WTC11 (cell line): ENCODE results near the gene SAPCD2. TPM values are rescaled to one million over a fixed set of nuclear protein-coding genes. Genes with fewer than 3 reads are reported as not detected.

Experiments used
- ATAC-seq: fragments of 200-7000 bp; cut with Tn5 transposase; 2 replicates; pipeline ENCODE4 v1.10.0; 2021; ENCODE audit warnings: mild to moderate bottlenecking, moderate library complexity
- CTCF ChIA-PET: fragments of 300-600 bp; sonication (Branson Sonifier 250); formaldehyde crosslinking; loops from one replicate; lab custom pipeline; 2021; ENCODE audit warnings: antibody characterized with exemption; lab: Charles Lee
- POLR2A ChIA-PET: fragments of 350-600 bp; sonication (Branson Sonifier 250); formaldehyde crosslinking; loops from one replicate; lab custom pipeline; 2021; ENCODE audit warnings: antibody characterized with exemption; lab: Charles Lee
- DNase-seq: peaks from one replicate; pipeline ENCODE4 v3.0.0; 2021; ENCODE audit warnings: low spot score
- H3K27ac Mint-ChIP-seq: 2 replicates; pipeline ENCODE4 v1.8.0; 2021; ENCODE audit warnings: mixed read lengths
- H3K27me3 Mint-ChIP-seq: 2 replicates; pipeline ENCODE4 v1.8.0; 2021; ENCODE audit warnings: low read depth, mild to moderate bottlenecking, moderate library complexity, mixed read lengths
- H3K36me3 Mint-ChIP-seq: 2 replicates; pipeline ENCODE4 v1.8.0; 2021; ENCODE audit warnings: mixed read lengths
- H3K4me1 Mint-ChIP-seq: 2 replicates; pipeline ENCODE4 v1.8.0; 2022; ENCODE audit warnings: mixed read lengths
- H3K4me3 Mint-ChIP-seq: 2 replicates; pipeline ENCODE4 v1.8.0; 2021; ENCODE audit warnings: mild to moderate bottlenecking, moderate library complexity, mixed read lengths
- H3K9me3 Mint-ChIP-seq: 2 replicates; pipeline ENCODE4 v1.8.0; 2021; ENCODE audit warnings: mixed read lengths
- CBFB ChIP-seq: sonication (generic); formaldehyde crosslinking; IDR thresholded peaks from 2 replicates; pipeline ENCODE4 v1.8.1; 2022; ENCODE audit warnings: mild to moderate bottlenecking, low read depth, missing genetic modification reagents
- CDX4 ChIP-seq: fragments of 250-450 bp; sonication (Bioruptor Pico); IDR thresholded peaks from 2 replicates; pipeline ENCODE4 v1.9.0; 2021; ENCODE audit warnings: moderate library complexity, mild to moderate bottlenecking, inconsistent platforms, borderline replicate concordance
- E2F5 ChIP-seq: sonication (generic); formaldehyde crosslinking; IDR thresholded peaks from 2 replicates; pipeline ENCODE4 v1.8.1; 2022; ENCODE audit warnings: mild to moderate bottlenecking, moderate library complexity, missing genetic modification reagents
- ERG ChIP-seq: fragments of 250-450 bp; sonication (Bioruptor Pico); IDR thresholded peaks from 2 replicates; pipeline ENCODE4 v1.8.0; 2021; ENCODE audit warnings: mild to moderate bottlenecking
- ESRRA ChIP-seq: sonication (generic); formaldehyde crosslinking; IDR thresholded peaks from 2 replicates; pipeline ENCODE4 v1.8.1; 2022; ENCODE audit warnings: mild to moderate bottlenecking, missing genetic modification reagents, borderline replicate concordance
- FOXK1 ChIP-seq: sonication (generic); formaldehyde crosslinking; IDR thresholded peaks from 2 replicates; pipeline ENCODE4 v1.8.0; 2022; ENCODE audit warnings: mild to moderate bottlenecking, moderate library complexity, missing genetic modification reagents
- GTF2I ChIP-seq: fragments of 250-450 bp; sonication (Bioruptor Pico); conservative IDR thresholded peaks from 2 replicates; pipeline ENCODE4 v1.4.0; 2021; ENCODE audit warnings: mild to moderate bottlenecking
- HMGA2 ChIP-seq: fragments of 250-450 bp; sonication (Bioruptor Pico); IDR thresholded peaks from 2 replicates; pipeline ENCODE4 v1.4.0; 2021; ENCODE audit warnings: mild to moderate bottlenecking, moderate library complexity
- IRF1 ChIP-seq: sonication (generic); formaldehyde crosslinking; IDR thresholded peaks from 2 replicates; pipeline ENCODE4 v1.8.0; 2023; ENCODE audit warnings: missing genetic modification reagents
- JUN ChIP-seq: sonication (generic); formaldehyde crosslinking; IDR thresholded peaks from 2 replicates; pipeline ENCODE4 v1.8.0; 2023; ENCODE audit warnings: mild to moderate bottlenecking, missing genetic modification reagents
- MXD4 ChIP-seq: fragments of 250-450 bp; sonication (Bioruptor Pico); IDR thresholded peaks from 2 replicates; pipeline ENCODE4 v1.8.0; 2021; ENCODE audit warnings: mild to moderate bottlenecking, moderate library complexity, borderline replicate concordance
- NR2C2 ChIP-seq: sonication (generic); formaldehyde crosslinking; IDR thresholded peaks from 2 replicates; pipeline ENCODE4 v1.8.0; 2022; ENCODE audit warnings: mild to moderate bottlenecking, missing genetic modification reagents
- OVOL2 ChIP-seq: fragments of 250-450 bp; sonication (Bioruptor Pico); IDR thresholded peaks from 2 replicates; pipeline ENCODE4 v1.9.0; 2021; ENCODE audit warnings: mild to moderate bottlenecking, borderline replicate concordance
- RELA ChIP-seq: sonication (generic); formaldehyde crosslinking; IDR thresholded peaks from 2 replicates; pipeline ENCODE4 v1.8.1; 2022; ENCODE audit warnings: missing genetic modification reagents, mild to moderate bottlenecking, borderline replicate concordance
- SMAD4 ChIP-seq: sonication (generic); formaldehyde crosslinking; IDR thresholded peaks from 2 replicates; pipeline ENCODE4 v1.8.0; 2022; ENCODE audit warnings: mild to moderate bottlenecking, missing genetic modification reagents
- TEAD4 ChIP-seq: sonication (generic); formaldehyde crosslinking; IDR thresholded peaks from 2 replicates; pipeline ENCODE4 v1.8.0; 2022; ENCODE audit warnings: mild to moderate bottlenecking, missing genetic modification reagents
- USF2 ChIP-seq: sonication (generic); formaldehyde crosslinking; IDR thresholded peaks from 2 replicates; pipeline ENCODE4 v1.8.1; 2023; ENCODE audit warnings: mild to moderate bottlenecking, missing genetic modification reagents, moderate library complexity
- ZBTB21 ChIP-seq: sonication (generic); formaldehyde crosslinking; IDR thresholded peaks from 2 replicates; pipeline ENCODE4 v1.8.1; 2023; ENCODE audit warnings: mild to moderate bottlenecking, missing genetic modification reagents, borderline replicate concordance
- ZNF121 ChIP-seq: sonication (generic); formaldehyde crosslinking; IDR thresholded peaks from 2 replicates; pipeline ENCODE4 v1.8.0; 2023; ENCODE audit warnings: missing genetic modification reagents
- ZNF281 ChIP-seq: sonication (generic); formaldehyde crosslinking; IDR thresholded peaks from 2 replicates; pipeline ENCODE4 v1.8.0; 2023; ENCODE audit warnings: mild to moderate bottlenecking, missing genetic modification reagents
- ZNF425 ChIP-seq: fragments of 250-450 bp; sonication (Bioruptor Pico); conservative IDR thresholded peaks from 2 replicates; pipeline ENCODE4 v1.9.0; 2021; ENCODE audit warnings: mild to moderate bottlenecking
- total RNA-seq: library from RNA; stranded (reverse); gene quantifications from 3 replicates; pipeline ENCODE4 v1.2.3, GENCODE V29; 2021

The SAPCD2 gene
- total RNA-seq, 1 experiment from 2014 or later: 67.0 TPM

- no peak for TF ChIP-seq CBFB
- TF ChIP-seq HMGA2 (CRISPR knock-in tag): no peak
- TF ChIP-seq TEAD4 (CRISPR knock-in tag): no peak
- TF ChIP-seq ZNF281 (CRISPR knock-in tag): no peak
- TF ChIP-seq, all 79 proteins: peak for 0
These were observed 52.4 kb downstream of the SAPCD2 start (continued) for GRCh38 chr9:137017791-137018497.

GRCh38 chr9:137017071-137017470 is 53.3 kb downstream of the SAPCD2 start:
- CTCF ChIA-PET: interaction anchor here (1.4 to 2.0 kb wide), 2 partner anchors 12 to 69 kb away, joined by 3 to 12 read pairs; no protein-coding TSS in a partner anchor
- ATAC-seq: no peak
- H3K9me3 Mint-ChIP-seq: no peaks in the 10 kb centered on the region

GRCh38 chr9:137016436-137016835 is 53.9 kb downstream of the SAPCD2 start:
- H3K27me3 Mint-ChIP-seq: no peaks in the 10 kb centered on the region
- TF ChIP-seq FOXK1 (CRISPR knock-in tag) (no peak), CDX4 (CRISPR knock-in tag) (no peak), SMAD4 (no peak), GTF2I (no peak), OVOL2 (no peak), ZBTB21 (no peak), NR2C2 (CRISPR knock-in tag) (no peak)
- H3K9me3 Mint-ChIP-seq: no peaks in the 10 kb centered on the region
- no peak overlapping the region for H3K4me3 Mint-ChIP-seq
- no peak overlapping the region for H3K27ac Mint-ChIP-seq
- H3K36me3 Mint-ChIP-seq: peaks cover 9% of the 10 kb centered on the region
- ATAC-seq (no peak), DNase-seq (no peak)
- ChIA-PET CTCF (interaction anchor here (2.0 kb wide), 1 partner anchor 13 kb away, joined by 12 read pairs; no protein-coding TSS in a partner anchor), POLR2A (no interaction called here)
- H3K4me1 Mint-ChIP-seq: no peaks in the 10 kb centered on the region

More at GRCh38 chr9:137017071-137017470, 53.3 kb downstream of the SAPCD2 start:
- Mint-ChIP-seq H3K4me3 (no peak overlapping the region), H3K27ac (no peak overlapping the region), H3K4me1 (no peaks in the 10 kb centered on the region), H3K27me3 (no peaks in the 10 kb centered on the region), H3K36me3 (peaks cover 9% of the 10 kb centered on the region)
- POLR2A ChIA-PET: no interaction called here
- DNase-seq: no peak
- no peak for TF ChIP-seq MXD4 (CRISPR knock-in tag)
- TF ChIP-seq RELA (CRISPR knock-in tag): no peak
- no peak for TF ChIP-seq E2F5 (CRISPR knock-in tag)

GRCh38 chr9:137015976-137016375 is 54.4 kb downstream of the SAPCD2 start:
- Mint-ChIP-seq H3K4me1 (no peaks in the 10 kb centered on the region), H3K36me3 (peaks cover 9% of the 10 kb centered on the region), H3K4me3 (no peak overlapping the region), H3K9me3 (no peaks in the 10 kb centered on the region), H3K27me3 (no peaks in the 10 kb centered on the region), H3K27ac (no peak overlapping the region)
- DNase-seq (no peak), ATAC-seq (no peak)
- ChIA-PET POLR2A (no interaction called here), CTCF (interaction anchor here (1.0 kb wide), 1 partner anchor 13 kb away, joined by 6 read pairs; no protein-coding TSS in a partner anchor)
- no peak for TF ChIP-seq MXD4 (CRISPR knock-in tag)
- TF ChIP-seq USF2 (CRISPR knock-in tag): no peak
- no peak for TF ChIP-seq ERG (CRISPR knock-in tag)
- no peak for TF ChIP-seq NR2C2 (CRISPR knock-in tag)
- TF ChIP-seq ESRRA (CRISPR knock-in tag): no peak
- no peak for TF ChIP-seq ZNF425 (CRISPR knock-in tag)
- no peak for TF ChIP-seq IRF1 (CRISPR knock-in tag)
- TF ChIP-seq ZNF121 (CRISPR knock-in tag): no peak
- TF ChIP-seq FOXK1 (CRISPR knock-in tag): no peak
- no peak for TF ChIP-seq JUN (CRISPR knock-in tag)
